ENCODE results near the gene EIF4ENIF1. TPM values are rescaled to one million over a fixed set of nuclear protein-coding genes. Genes with fewer than 3 reads are reported as not detected.

Gene EIF4ENIF1
- total and polyA plus RNA-seq, 2 donors (not counting 1 experiment from before 2014, with no cell fraction given): 13.9 to 25.7 TPM

DNA sequence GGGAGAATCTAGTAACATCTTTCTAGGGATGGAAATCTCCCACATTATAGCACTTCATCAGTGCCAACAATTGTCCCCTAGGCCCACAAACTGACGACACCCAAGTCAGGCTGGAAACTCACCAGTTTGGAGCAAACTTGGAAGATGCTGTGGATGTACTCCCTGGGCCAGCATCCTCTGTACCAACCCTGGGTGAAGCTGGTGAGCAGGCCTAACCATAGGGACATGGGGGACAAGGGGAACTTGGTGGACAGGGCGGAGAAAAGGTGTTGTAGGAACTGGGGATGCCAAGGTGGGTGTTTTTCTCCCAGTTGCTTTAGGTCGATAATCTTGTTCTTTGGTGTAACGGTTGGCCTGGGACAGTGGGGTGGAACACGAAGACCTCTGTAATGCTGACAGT, 48.0 kb downstream of the EIF4ENIF1 start:
- no peaks in the 10 kb centered on the region for H3K9me3 ChIP-seq (ENCODE audit: control insufficient read depth, insufficient read depth, low read depth, low read length)
- DNase-seq (ENCODE audit: low read depth in 2 of 2): no peak
- H3K9ac ChIP-seq (ENCODE audit: insufficient read depth, low read length): no peak overlapping the region
- no peaks in the 10 kb centered on the region for H3K4me1 ChIP-seq (ENCODE audit: control insufficient read depth, extremely low read depth, insufficient read depth, low read length)
- no peak overlapping the region for H3K4me2 ChIP-seq (ENCODE audit: extremely low read depth, insufficient read depth, low read length)
- H2AFZ ChIP-seq (ENCODE audit: low read length): no peak overlapping the region
- H4K20me1 ChIP-seq (ENCODE audit: control insufficient read depth, extremely low read depth, insufficient read depth, low read length): no peaks in the 10 kb centered on the region
- TF ChIP-seq EZH2 (IDR thresholded peaks at IDR 0.05; ENCODE audit: low read length, missing control alignments): no peak
- TF ChIP-seq, protein P1, sequence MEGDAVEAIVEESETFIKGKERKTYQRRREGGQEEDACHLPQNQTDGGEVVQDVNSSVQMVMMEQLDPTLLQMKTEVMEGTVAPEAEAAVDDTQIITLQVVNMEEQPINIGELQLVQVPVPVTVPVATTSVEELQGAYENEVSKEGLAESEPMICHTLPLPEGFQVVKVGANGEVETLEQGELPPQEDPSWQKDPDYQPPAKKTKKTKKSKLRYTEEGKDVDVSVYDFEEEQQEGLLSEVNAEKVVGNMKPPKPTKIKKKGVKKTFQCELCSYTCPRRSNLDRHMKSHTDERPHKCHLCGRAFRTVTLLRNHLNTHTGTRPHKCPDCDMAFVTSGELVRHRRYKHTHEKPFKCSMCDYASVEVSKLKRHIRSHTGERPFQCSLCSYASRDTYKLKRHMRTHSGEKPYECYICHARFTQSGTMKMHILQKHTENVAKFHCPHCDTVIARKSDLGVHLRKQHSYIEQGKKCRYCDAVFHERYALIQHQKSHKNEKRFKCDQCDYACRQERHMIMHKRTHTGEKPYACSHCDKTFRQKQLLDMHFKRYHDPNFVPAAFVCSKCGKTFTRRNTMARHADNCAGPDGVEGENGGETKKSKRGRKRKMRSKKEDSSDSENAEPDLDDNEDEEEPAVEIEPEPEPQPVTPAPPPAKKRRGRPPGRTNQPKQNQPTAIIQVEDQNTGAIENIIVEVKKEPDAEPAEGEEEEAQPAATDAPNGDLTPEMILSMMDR (conservative IDR thresholded peaks at IDR 0.05 in 1 of 2, IDR thresholded peaks at IDR 0.05 in 1 of 2; ENCODE audit: low read depth in 1 of 2, low read length in 2 of 2): no peak
- H3K36me3 ChIP-seq (ENCODE audit: control insufficient read depth, insufficient read depth, low read length): peaks cover 26% of the 10 kb centered on the region
- no peak overlapping the region for H3K27ac ChIP-seq (ENCODE audit: insufficient read depth, low read length)
- H3K4me3 ChIP-seq (replicated peaks in 1 of 4; ENCODE audit: control extremely low read depth in 1 of 4, insufficient read depth in 1 of 4, low read depth in 3 of 4, low read length in 4 of 4): no peak overlapping the region
- no peaks in the 10 kb centered on the region for H3K27me3 ChIP-seq (ENCODE audit: control insufficient read depth, insufficient read depth, low read length)
- H3K79me2 ChIP-seq (ENCODE audit: control insufficient read depth, insufficient read depth, low read length): no peaks in the 10 kb centered on the region

DNA sequence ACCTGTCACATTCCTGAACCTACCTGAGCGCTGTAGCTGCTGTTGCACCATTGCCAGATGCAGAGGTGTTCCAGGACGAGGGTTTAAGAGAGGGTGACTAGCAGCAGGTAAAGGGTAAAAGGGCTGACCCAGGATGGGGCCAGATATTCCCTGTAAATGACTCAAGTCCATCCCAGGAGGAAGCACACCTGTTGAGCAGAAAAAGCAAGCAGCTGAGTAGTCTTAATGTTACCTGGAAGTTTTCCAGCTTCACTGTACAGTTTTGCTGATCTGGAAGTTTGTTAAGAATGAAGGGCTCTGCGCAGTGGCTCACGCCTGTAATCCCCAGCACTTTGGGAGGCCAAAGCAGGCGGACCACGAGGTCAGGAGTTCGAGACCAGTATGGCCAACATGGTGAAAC, 49.0 kb downstream of the EIF4ENIF1 start:
- Histone ChIP-seq H3K36me3 (ENCODE audit: control insufficient read depth, insufficient read depth, low read length) (peaks cover 26% of the 10 kb centered on the region), H3K79me2 (ENCODE audit: control insufficient read depth, insufficient read depth, low read length) (no peaks in the 10 kb centered on the region), H3K4me2 (ENCODE audit: extremely low read depth, insufficient read depth, low read length) (no peak overlapping the region), H3K9ac (ENCODE audit: insufficient read depth, low read length) (no peak overlapping the region), H3K9me3 (ENCODE audit: control insufficient read depth, insufficient read depth, low read depth, low read length) (no peaks in the 10 kb centered on the region), H2AFZ (ENCODE audit: low read length) (no peak overlapping the region), H3K27ac (ENCODE audit: insufficient read depth, low read length) (no peak overlapping the region), H3K27me3 (ENCODE audit: control insufficient read depth, insufficient read depth, low read length) (no peaks in the 10 kb centered on the region), H3K4me1 (ENCODE audit: control insufficient read depth, extremely low read depth, insufficient read depth, low read length) (no peaks in the 10 kb centered on the region), H3K4me3 (replicated peaks in 1 of 4; ENCODE audit: control extremely low read depth in 1 of 4, insufficient read depth in 1 of 4, low read depth in 3 of 4, low read length in 4 of 4) (no peak overlapping the region), H4K20me1 (ENCODE audit: control insufficient read depth, extremely low read depth, insufficient read depth, low read length) (no peaks in the 10 kb centered on the region)
- DNase-seq (ENCODE audit: low read depth in 2 of 2): no peak
- TF ChIP-seq, protein P1 (conservative IDR thresholded peaks at IDR 0.05 in 1 of 2, IDR thresholded peaks at IDR 0.05 in 1 of 2; ENCODE audit: low read depth in 1 of 2, low read length in 2 of 2): no peak
- no peak for TF ChIP-seq EZH2 (IDR thresholded peaks at IDR 0.05; ENCODE audit: low read length, missing control alignments)

DNA sequence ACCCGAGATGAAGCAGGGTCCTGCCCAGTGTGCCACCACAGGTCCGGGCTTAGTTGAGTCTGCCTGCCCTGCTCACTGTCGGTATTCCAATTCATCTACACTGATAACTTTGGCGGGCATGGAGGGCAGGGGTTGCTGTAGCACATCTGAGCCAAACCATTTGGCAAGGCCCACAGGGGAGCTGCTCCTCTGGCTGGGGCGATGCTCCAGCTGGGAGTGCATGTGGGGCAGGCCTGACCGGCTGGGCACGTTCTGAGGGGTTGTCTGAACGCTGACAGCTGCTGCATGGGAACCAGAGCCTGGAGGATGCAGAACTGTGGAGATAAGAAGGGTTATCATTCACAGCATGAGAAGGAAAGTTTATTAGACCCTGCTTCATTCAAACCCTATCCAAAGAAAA, 49.8 kb downstream of the EIF4ENIF1 start:
- Histone ChIP-seq H3K4me2 (ENCODE audit: extremely low read depth, insufficient read depth, low read length) (no peak overlapping the region), H3K36me3 (ENCODE audit: control insufficient read depth, insufficient read depth, low read length) (peaks cover 29% of the 10 kb centered on the region), H3K4me1 (ENCODE audit: control insufficient read depth, extremely low read depth, insufficient read depth, low read length) (no peaks in the 10 kb centered on the region), H3K9me3 (ENCODE audit: control insufficient read depth, insufficient read depth, low read depth, low read length) (no peaks in the 10 kb centered on the region), H3K27ac (ENCODE audit: insufficient read depth, low read length) (no peak overlapping the region), H3K4me3 (replicated peaks in 1 of 4; ENCODE audit: control extremely low read depth in 1 of 4, insufficient read depth in 1 of 4, low read depth in 3 of 4, low read length in 4 of 4) (no peak overlapping the region), H4K20me1 (ENCODE audit: control insufficient read depth, extremely low read depth, insufficient read depth, low read length) (no peaks in the 10 kb centered on the region), H3K79me2 (ENCODE audit: control insufficient read depth, insufficient read depth, low read length) (no peaks in the 10 kb centered on the region), H3K27me3 (ENCODE audit: control insufficient read depth, insufficient read depth, low read length) (no peaks in the 10 kb centered on the region), H3K9ac (ENCODE audit: insufficient read depth, low read length) (no peak overlapping the region), H2AFZ (ENCODE audit: low read length) (no peak overlapping the region)
- TF ChIP-seq, protein P1 (conservative IDR thresholded peaks at IDR 0.05 in 1 of 2, IDR thresholded peaks at IDR 0.05 in 1 of 2; ENCODE audit: low read depth in 1 of 2, low read length in 2 of 2): no peak
- TF ChIP-seq EZH2 (IDR thresholded peaks at IDR 0.05; ENCODE audit: low read length, missing control alignments): no peak
- no peak for DNase-seq (ENCODE audit: low read depth in 2 of 2)

All from fibroblast of lung (primary cell).